Lower lobe of right lung (tissue), 2 donors: ENCODE results near the gene KLF15. TPM values are rescaled to one million over a fixed set of nuclear protein-coding genes. Genes with fewer than 3 reads are reported as not detected.

Experiments
- ATAC-seq, 2 donors: fragments of 200-7000 bp; cut with Tn5 transposase; one replicate each; pipeline ENCODE4 v1.9.1; 2020 to 2022; ENCODE audit warnings: mild to moderate bottlenecking in 2 of 2, moderate library complexity in 2 of 2
- DNase-seq: peaks from one replicate; pipeline ENCODE4 v3.0.0-alpha.2; 2020
- H3K27ac ChIP-seq: fragments of 200-600 bp; one replicate; pipeline ENCODE4 v1.8.0; 2022
- H3K27me3 ChIP-seq: fragments of 200-600 bp; one replicate; pipeline ENCODE4 v1.8.0; 2022; ENCODE audit warnings: low read depth
- H3K36me3 ChIP-seq: fragments of 200-600 bp; one replicate; pipeline ENCODE4 v1.8.0; 2022; ENCODE audit warnings: mild to moderate bottlenecking
- H3K4me1 ChIP-seq: fragments of 200-600 bp; one replicate; pipeline ENCODE4 v1.8.0; 2022
- H3K4me3 ChIP-seq: fragments of 200-600 bp; one replicate; pipeline ENCODE4 v1.8.0; 2022; ENCODE audit warnings: mild to moderate bottlenecking
- H3K9me3 ChIP-seq: fragments of 200-600 bp; one replicate; pipeline ENCODE4 v1.8.0; 2022
- intact Hi-C: fragments of 100-400 bp; cut with DNase I; formaldehyde crosslinking; loops from one replicate; pipeline ENCODE4 v1.11.0; 2022
- total RNA-seq: library from RNA; stranded (reverse); fragmentation: NEBNext Ultra II Directional; extraction: Animal tissue kit (Norgen Biotek cat#: 25700); gene quantifications from one replicate; pipeline ENCODE4 v1.2.1, GENCODE V29; 2021
- TF ChIP-seq, protein P1 (sequence below): fragments of 200-600 bp; IDR thresholded peaks from one replicate; pipeline ENCODE4 v1.8.0; 2022; ENCODE audit warnings: antibody characterized with exemption, mild to moderate bottlenecking
- donor health status: DM: no; HTN: yes; CAD: no; lungs with severe emphysema.

The KLF15 gene
- total RNA-seq, 1 donor from 2014 or later, result 40.1 TPM

- Histone ChIP-seq H3K27ac (no peak overlapping the region), H3K4me1 (peaks cover 10% of the 10 kb centered on the region), H3K36me3 (no peaks in the 10 kb centered on the region), H3K4me3 (no peak overlapping the region), H3K27me3 (peaks cover 21% of the 10 kb centered on the region), H3K9me3 (no peaks in the 10 kb centered on the region)
- ATAC-seq, result no peak
- intact Hi-C loops, result loop anchor here (10.0 kb wide), 1 partner anchor 151 kb away; no protein-coding TSS in a partner anchor
- DNase-seq, result no peak
- TF ChIP-seq, protein P1, sequence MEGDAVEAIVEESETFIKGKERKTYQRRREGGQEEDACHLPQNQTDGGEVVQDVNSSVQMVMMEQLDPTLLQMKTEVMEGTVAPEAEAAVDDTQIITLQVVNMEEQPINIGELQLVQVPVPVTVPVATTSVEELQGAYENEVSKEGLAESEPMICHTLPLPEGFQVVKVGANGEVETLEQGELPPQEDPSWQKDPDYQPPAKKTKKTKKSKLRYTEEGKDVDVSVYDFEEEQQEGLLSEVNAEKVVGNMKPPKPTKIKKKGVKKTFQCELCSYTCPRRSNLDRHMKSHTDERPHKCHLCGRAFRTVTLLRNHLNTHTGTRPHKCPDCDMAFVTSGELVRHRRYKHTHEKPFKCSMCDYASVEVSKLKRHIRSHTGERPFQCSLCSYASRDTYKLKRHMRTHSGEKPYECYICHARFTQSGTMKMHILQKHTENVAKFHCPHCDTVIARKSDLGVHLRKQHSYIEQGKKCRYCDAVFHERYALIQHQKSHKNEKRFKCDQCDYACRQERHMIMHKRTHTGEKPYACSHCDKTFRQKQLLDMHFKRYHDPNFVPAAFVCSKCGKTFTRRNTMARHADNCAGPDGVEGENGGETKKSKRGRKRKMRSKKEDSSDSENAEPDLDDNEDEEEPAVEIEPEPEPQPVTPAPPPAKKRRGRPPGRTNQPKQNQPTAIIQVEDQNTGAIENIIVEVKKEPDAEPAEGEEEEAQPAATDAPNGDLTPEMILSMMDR, result no peak
Measured at GRCh38 chr3:126395846-126396513, 38.8 kb upstream of the KLF15 start.

- TF ChIP-seq, protein P1, result no peak
- no peak overlapping the region for H3K27ac ChIP-seq
- intact Hi-C loops, result loop anchor here (10.0 kb wide), 1 partner anchor 150 kb away; no protein-coding TSS in a partner anchor
- H3K27me3 ChIP-seq, result peaks cover 21% of the 10 kb centered on the region
- DNase-seq (no peak), ATAC-seq (peak in 1 of 2 donors; percentile 16)
- no peaks in the 10 kb centered on the region for H3K36me3 ChIP-seq
- peak overlapping the region; percentile 36 for H3K4me3 ChIP-seq
- H3K4me1 ChIP-seq, result peaks cover 10% of the 10 kb centered on the region
- H3K9me3 ChIP-seq, result no peaks in the 10 kb centered on the region
Measured at GRCh38 chr3:126394977-126395321, 37.7 kb upstream of the KLF15 start.

DNA sequence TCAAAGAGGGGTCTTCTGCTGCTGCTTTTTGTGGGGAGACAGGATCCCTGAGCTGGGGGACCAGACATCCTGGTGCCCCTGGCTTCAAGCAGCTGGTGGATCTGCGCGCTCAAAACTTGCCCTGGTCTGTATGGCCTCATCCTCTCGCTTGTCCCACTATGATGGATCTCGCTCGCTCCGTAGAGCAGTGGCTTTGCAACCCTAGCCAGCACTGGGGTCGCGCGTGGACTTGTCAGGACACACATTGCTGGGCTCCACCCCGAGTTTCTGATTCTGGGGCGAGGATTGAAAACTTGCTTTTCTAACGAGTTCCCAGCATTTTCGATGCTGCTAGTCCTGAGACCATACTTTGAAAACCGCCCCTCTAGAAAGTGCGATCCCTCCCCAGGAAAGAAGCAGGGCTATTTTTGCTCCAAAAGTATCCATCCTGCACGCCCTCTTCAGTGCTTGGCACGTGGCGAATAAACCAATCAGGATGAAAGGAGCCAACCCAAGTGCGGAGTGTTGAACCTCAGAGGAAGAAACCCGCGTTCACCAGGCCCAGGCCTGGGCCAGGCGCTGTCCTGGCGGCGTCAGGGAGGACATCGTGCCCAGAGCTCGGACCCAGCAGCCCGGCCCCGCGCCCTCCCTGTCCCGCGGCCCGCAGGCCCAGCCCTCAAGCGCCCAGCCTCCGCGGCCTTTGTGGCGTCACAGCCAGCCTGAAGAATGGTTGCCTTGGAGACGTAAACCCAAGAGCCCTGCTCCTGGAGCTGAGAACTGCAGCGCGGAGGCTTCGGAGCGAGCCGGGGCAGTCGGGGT, 37.2 kb upstream of the KLF15 start, which contains the start of gene CFAP100:
TSS of gene CFAP100 (plus strand) at position 731 of the 798 bp plus-strand sequence. CDS start 1,092 bp downstream, outside the sequence.
- Histone ChIP-seq H3K27ac (no peak within 1 kb of the TSS), H3K27me3 (peaks cover 21% of the 10 kb centered on the region), H3K36me3 (no peaks in the 10 kb centered on the region), H3K9me3 (no peaks in the 10 kb centered on the region), H3K4me1 (peaks cover 14% of the 10 kb centered on the region), H3K4me3 (peak within 1 kb of the TSS; percentile 36)
- intact Hi-C loops, result loop anchor here (10.0 kb wide), 1 partner anchor 150 kb away; no protein-coding TSS in a partner anchor
- ATAC-seq (peak; percentile 72 to 86), DNase-seq (peak; percentile 78)
- TF ChIP-seq, protein P1, result no peak

DNA sequence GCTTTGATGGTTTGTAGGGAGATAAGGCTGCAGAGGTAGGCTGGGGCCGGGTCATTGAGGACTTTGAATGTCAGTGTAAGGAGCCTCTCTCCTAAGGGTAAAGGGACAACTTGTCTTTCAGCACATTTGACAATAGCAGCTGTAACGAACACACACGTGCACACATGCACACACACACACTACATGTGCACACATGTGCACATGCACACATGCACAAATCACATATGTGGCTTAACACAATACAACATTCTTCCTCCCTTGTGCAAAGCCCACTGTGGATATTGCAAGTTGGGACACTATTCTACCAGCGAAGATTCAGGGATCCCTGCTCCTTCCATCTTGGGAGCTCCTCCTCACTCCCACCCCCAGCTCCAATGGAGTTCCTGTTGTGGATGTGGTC, 36.4 kb upstream of the KLF15 start:
- Histone ChIP-seq H3K27me3 (peaks cover 21% of the 10 kb centered on the region), H3K4me1 (peaks cover 20% of the 10 kb centered on the region), H3K27ac (no peak overlapping the region), H3K36me3 (no peaks in the 10 kb centered on the region), H3K4me3 (no peak overlapping the region), H3K9me3 (no peaks in the 10 kb centered on the region)
- ATAC-seq (no peak), DNase-seq (no peak)
- intact Hi-C loops, result loop anchor here (10.0 kb wide), 1 partner anchor 149 kb away; no protein-coding TSS in a partner anchor
- TF ChIP-seq, protein P1, result no peak

GRCh38 chr3:126392246-126392645, 35.0 kb upstream of the KLF15 start:
- ATAC-seq, result no peak
- TF ChIP-seq, protein P1, result no peak

More at GRCh38 chr3:126392246-126392645, 35.0 kb upstream of the KLF15 start:
- Histone ChIP-seq H3K9me3 (no peaks in the 10 kb centered on the region), H3K36me3 (no peaks in the 10 kb centered on the region), H3K4me1 (peaks cover 23% of the 10 kb centered on the region), H3K4me3 (no peak overlapping the region), H3K27ac (no peak overlapping the region), H3K27me3 (peaks cover 21% of the 10 kb centered on the region)
- intact Hi-C loops, result loop anchor here (10.0 kb wide), 1 partner anchor 147 kb away; no protein-coding TSS in a partner anchor
- no peak for DNase-seq
